ENCODE measurements around the gene UNC13D. TPM values are rescaled to one million over a fixed set of nuclear protein-coding genes. Genes with fewer than 3 reads are reported as not detected.

Gene UNC13D
- total RNA-seq, 2 donors from 2014 or later = 25.9 to 35.0 TPM

- peak; percentile 68 for TF ChIP-seq CTCF (IDR thresholded peaks at IDR 0.05)
- no peak overlapping the region for H3K27ac ChIP-seq
Measured at GRCh38 chr17:75848523-75849278, 4.5 kb upstream of the UNC13D start.

DNA sequence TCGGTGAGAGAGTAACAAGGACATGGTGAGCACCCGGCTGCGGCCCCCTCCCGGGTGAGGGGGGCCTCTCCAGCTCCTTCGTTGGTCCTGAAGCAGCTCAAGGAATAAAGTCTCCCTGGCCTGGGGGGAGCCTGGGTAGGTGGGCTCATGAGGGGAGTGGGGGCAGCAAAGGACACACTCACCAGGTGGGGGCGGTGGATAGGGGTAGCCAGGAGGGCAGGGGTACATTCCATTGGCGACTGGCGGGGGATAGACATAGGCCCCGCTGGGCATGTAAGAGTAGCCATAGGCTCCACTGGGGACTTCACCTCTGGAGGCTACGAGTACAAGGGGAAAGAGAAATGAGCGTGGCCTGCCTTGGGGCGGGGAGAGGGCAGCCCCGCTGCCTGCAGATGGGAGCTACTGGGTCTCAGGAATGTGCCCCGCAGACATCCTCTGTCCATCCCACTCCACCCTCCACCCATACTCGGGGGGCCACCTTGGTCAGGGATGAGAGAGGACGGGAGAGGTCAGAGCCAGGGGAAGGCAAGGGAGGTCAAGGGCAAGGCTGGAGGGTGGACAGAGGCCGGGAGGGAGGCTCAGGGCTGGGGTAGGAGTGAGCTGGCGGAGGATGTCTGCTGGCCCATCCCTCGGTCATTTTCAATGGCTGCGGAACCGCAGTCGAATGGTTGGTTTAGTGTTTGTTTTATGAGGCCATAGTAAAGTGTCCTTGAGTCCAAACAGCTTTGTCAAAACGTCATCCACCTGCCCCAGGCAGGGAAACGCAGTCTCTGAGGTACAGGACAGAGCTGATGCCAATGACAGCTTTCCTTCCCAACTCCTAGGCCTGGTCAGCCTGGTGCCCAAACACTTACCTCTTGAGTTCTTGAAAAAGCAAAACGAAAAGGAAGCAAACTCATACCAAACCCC is 3.7 kb upstream of the UNC13D start:
- no peak for DNase-seq
- no peaks in the 10 kb centered on the region for H3K9me3 ChIP-seq
- no peaks in the 10 kb centered on the region for H3K27me3 ChIP-seq
- H3K9ac ChIP-seq (ENCODE audit: low read depth in 2 of 2, low read length in 2 of 2) = no peak overlapping the region
- no peak overlapping the region for H3K27ac ChIP-seq
- H3K4me1 ChIP-seq = peaks cover 23% of the 10 kb centered on the region
- TF ChIP-seq CTCF (IDR thresholded peaks at IDR 0.05) = no peak
- no peak overlapping the region for H3K4me3 ChIP-seq
- intact Hi-C loops (cut with DNase I) = no loop called here
- peaks cover 32% of the 10 kb centered on the region for H3K36me3 ChIP-seq

More at GRCh38 chr17:75848523-75849278, 4.5 kb upstream of the UNC13D start:
- peak; percentile 93 for DNase-seq
- intact Hi-C loops (cut with DNase I) = no loop called here
- Histone ChIP-seq H3K27me3 (no peaks in the 10 kb centered on the region), H3K9ac (ENCODE audit: low read depth in 2 of 2, low read length in 2 of 2) (peak overlapping the region in 1 of 2 donors; percentile 1), H3K4me3 (no peak overlapping the region), H3K9me3 (no peaks in the 10 kb centered on the region), H3K4me1 (peaks cover 28% of the 10 kb centered on the region), H3K36me3 (peaks cover 32% of the 10 kb centered on the region)

GRCh38 chr17:75846692-75847613 is 2.7 kb upstream of the UNC13D start:
- H3K4me3 ChIP-seq = peak overlapping the region; percentile 17
- no peaks in the 10 kb centered on the region for H3K27me3 ChIP-seq
- H3K27ac ChIP-seq = peak overlapping the region; percentile 72
- peak overlapping the region; percentile 50 to 67 for H3K9ac ChIP-seq (ENCODE audit: low read depth in 2 of 2, low read length in 2 of 2)
- peaks cover 32% of the 10 kb centered on the region for H3K36me3 ChIP-seq
- DNase-seq = no peak
- no peaks in the 10 kb centered on the region for H3K9me3 ChIP-seq
- intact Hi-C loops (cut with DNase I) = no loop called here
- TF ChIP-seq CTCF (IDR thresholded peaks at IDR 0.05) = no peak
- H3K4me1 ChIP-seq = peaks cover 23% of the 10 kb centered on the region

DNA sequence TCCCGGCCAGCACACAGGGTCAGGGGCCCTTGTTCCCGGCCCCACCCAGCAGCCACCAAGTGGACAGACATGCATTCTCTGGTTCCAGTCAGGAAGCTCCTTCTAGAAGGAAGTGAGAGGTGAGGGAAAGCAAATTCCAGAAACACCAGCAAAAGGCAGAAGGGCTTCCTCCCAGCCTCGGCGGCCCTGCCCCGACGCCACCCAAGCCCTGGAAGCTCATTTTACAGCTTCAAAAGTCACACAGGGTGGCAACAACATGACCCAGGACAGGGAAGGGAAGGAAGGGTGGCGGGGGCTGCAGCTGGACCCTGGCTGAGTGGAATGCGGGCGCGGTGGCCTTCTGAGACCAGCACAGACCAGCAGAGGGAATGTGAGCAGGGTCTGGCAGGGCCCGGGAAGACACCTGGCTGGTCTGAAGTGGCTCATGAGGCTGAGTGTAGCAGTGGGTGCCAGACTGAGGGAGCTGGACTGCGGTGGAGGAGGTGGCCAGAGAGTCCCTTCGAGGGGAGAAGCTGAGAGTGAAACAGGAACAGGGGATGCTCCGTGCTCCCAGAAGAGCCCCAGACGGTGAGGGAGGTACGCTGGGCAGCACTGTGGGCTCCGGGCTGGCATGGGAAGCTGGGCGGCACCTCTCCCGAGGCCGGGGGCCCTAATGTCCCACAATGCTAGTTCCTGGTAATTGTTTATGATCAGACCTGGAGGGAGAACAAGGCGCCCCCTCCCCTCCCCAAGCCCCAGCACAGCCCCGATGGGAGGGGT is 1.9 kb upstream of the UNC13D start:
- H3K27ac ChIP-seq = peak overlapping the region; percentile 72
- peak overlapping the region; percentile 20 to 67 for H3K9ac ChIP-seq (ENCODE audit: low read depth in 2 of 2, low read length in 2 of 2)
- intact Hi-C loops (cut with DNase I) = no loop called here
- no peak overlapping the region for H3K4me3 ChIP-seq
- H3K36me3 ChIP-seq = peaks cover 28% of the 10 kb centered on the region
- no peaks in the 10 kb centered on the region for H3K27me3 ChIP-seq
- TF ChIP-seq CTCF (IDR thresholded peaks at IDR 0.05) = no peak
- H3K4me1 ChIP-seq = peaks cover 23% of the 10 kb centered on the region
- H3K9me3 ChIP-seq = no peaks in the 10 kb centered on the region
- peak; percentile 71 for DNase-seq

All from colonic mucosa (tissue), 4 donors.